ENCODE results near the gene PRKAG1. TPM values are rescaled to one million over a fixed set of nuclear protein-coding genes. Genes with fewer than 3 reads are reported as not detected.

The PRKAG1 gene
- total RNA-seq, 2 experiments from 2014 or later = 22.8 to 45.9 TPM

- CTCF ChIA-PET (ENCODE audit: unreplicated experiment) = interaction anchor here (0.8 to 0.9 kb wide), 2 partner anchors 10 to 52 kb away, joined by 3 to 4 read pairs; partner anchors contain the start of gene FKBP11
- H3K4me1 ChIP-seq (ENCODE audit: insufficient read depth, low read length, poor library complexity, severe bottlenecking) = peaks cover 6% of the 10 kb centered on the region
- H3K4me2 ChIP-seq (ENCODE audit: low read length) = peak overlapping the region; percentile 42; the same call in 1 of the 2 replicates
- no peak overlapping the region for H3K4me3 ChIP-seq (ENCODE audit: low read depth, low read length, poor library complexity, severe bottlenecking)
- no peaks in the 10 kb centered on the region for H3K9me3 ChIP-seq (ENCODE audit: low read length)
- H4K20me1 ChIP-seq (ENCODE audit: insufficient read depth, low read length) = no peaks in the 10 kb centered on the region; the same call in 1 of the 2 replicates
- DNase-seq (ENCODE audit: low spot score) = peak; percentile 78
- no peaks in the 10 kb centered on the region for H3K79me2 ChIP-seq (ENCODE audit: insufficient read depth, low read depth, low read length)
- H2AFZ ChIP-seq (ENCODE audit: low read length) = peak overlapping the region; percentile 31; the same call in 1 of the 2 replicates
- H3K36me3 ChIP-seq (ENCODE audit: insufficient read depth, low read length) = no peaks in the 10 kb centered on the region
- H3K27ac ChIP-seq (ENCODE audit: low read depth, low read length, poor library complexity, severe bottlenecking) = no peak overlapping the region
- no TSS peak for BruUV-seq (replicated peaks)
- no peaks in the 10 kb centered on the region for H3K9me2 ChIP-seq (ENCODE audit: insufficient read depth, low read length)
- POLR2A ChIA-PET = no interaction called here
- intact Hi-C loops (cut with micrococcal nuclease; ENCODE audit: unreplicated experiment) = loop anchor here (1.0 to 2.0 kb wide), 2 partner anchors 41 to 53 kb away; no protein-coding TSS in a partner anchor
- TF ChIP-seq EZH2phosphoT487 (IDR thresholded peaks at IDR 0.05; ENCODE audit: borderline replicate concordance, low read depth, low read length) = no peak
- TF ChIP-seq CTCF (conservative IDR thresholded peaks at IDR 0.05; ENCODE audit: low read length) = peak; percentile 81
Measured at GRCh38 chr12:48977290-48978281, 41.0 kb downstream of the PRKAG1 start.

- Histone ChIP-seq H3K27ac (ENCODE audit: low read depth, low read length, poor library complexity, severe bottlenecking) (no peak overlapping the region), H3K79me2 (ENCODE audit: insufficient read depth, low read depth, low read length) (no peaks in the 10 kb centered on the region), H2AFZ (ENCODE audit: low read length) (no peak overlapping the region), H3K4me1 (ENCODE audit: insufficient read depth, low read length, poor library complexity, severe bottlenecking) (peaks cover 6% of the 10 kb centered on the region), H4K20me1 (ENCODE audit: insufficient read depth, low read length) (no peaks in the 10 kb centered on the region; the same call in 1 of the 2 replicates), H3K36me3 (ENCODE audit: insufficient read depth, low read length) (no peaks in the 10 kb centered on the region), H3K4me2 (ENCODE audit: low read length) (no peak overlapping the region), H3K4me3 (ENCODE audit: low read depth, low read length, poor library complexity, severe bottlenecking) (no peak overlapping the region), H3K9me2 (ENCODE audit: insufficient read depth, low read length) (no peaks in the 10 kb centered on the region), H3K9me3 (ENCODE audit: low read length) (no peaks in the 10 kb centered on the region)
- ChIA-PET POLR2A (no interaction called here), CTCF (ENCODE audit: unreplicated experiment) (no interaction called here)
- DNase-seq (ENCODE audit: low spot score) = no peak
- BruUV-seq (replicated peaks) = no TSS peak
- TF ChIP-seq EZH2phosphoT487 (IDR thresholded peaks at IDR 0.05; ENCODE audit: borderline replicate concordance, low read depth, low read length) = no peak
- TF ChIP-seq CTCF (conservative IDR thresholded peaks at IDR 0.05; ENCODE audit: low read length) = peak; percentile 60
- intact Hi-C loops (cut with micrococcal nuclease; ENCODE audit: unreplicated experiment) = no loop called here
Measured at GRCh38 chr12:48973941-48974673, 44.5 kb downstream of the PRKAG1 start.

Data from OCI-LY7 (cell line).